DMS 273 treated with DMSO at 0.1 percent for 48 hours (cell line): ENCODE data around the gene NUTM2B.
"Not testable (repeated sequence)": the region's sequence is repeated elsewhere in the genome, so short reads cannot be mapped to it uniquely, and the experiment has no call there.

Source experiments
- DNase-seq: peaks from one replicate; lab custom pipeline; 2025; lab: John Stamatoyannopoulos, UW

NUTM2B gene

DNA sequence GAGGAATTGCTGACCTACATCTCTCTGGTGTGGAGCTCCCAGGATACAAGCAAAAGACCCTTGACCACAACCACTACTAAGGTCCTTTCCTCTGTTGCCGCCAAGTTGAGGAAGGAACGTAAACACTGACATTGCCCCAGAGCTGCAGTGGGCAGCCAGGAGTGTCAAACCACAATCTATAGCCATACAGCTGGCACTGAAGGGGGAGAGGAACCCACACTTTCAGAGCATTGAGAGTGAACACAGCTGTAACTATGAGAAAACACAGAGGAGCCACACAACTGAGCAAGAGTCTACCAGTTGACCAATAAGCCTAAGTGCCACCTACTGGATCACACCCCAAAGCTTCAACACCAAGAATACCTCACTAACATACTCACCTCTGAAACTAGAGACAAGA is 45.5 kb downstream of the NUTM2B start:
- DNase-seq = not testable (repeated sequence)

DNA sequence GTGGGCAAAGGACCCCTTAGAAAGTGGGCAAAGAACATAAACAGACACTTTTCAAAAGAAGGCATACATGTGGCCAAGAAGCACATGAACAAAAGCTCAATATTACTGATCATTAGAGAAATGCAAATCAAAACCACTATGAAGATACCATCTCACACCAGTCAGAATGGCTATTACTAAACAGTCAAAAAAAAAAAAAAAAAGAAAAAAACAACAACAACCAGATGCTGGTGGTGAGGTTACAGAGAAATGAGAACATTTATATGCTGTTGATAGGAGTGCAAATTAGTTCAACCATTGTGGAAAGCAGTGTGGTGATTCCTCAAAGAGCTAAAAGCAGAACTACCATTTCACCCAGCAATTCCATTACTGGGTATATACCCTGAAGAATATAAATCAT is 50.6 kb downstream of the NUTM2B start:
- not testable (repeated sequence) for DNase-seq

DNA sequence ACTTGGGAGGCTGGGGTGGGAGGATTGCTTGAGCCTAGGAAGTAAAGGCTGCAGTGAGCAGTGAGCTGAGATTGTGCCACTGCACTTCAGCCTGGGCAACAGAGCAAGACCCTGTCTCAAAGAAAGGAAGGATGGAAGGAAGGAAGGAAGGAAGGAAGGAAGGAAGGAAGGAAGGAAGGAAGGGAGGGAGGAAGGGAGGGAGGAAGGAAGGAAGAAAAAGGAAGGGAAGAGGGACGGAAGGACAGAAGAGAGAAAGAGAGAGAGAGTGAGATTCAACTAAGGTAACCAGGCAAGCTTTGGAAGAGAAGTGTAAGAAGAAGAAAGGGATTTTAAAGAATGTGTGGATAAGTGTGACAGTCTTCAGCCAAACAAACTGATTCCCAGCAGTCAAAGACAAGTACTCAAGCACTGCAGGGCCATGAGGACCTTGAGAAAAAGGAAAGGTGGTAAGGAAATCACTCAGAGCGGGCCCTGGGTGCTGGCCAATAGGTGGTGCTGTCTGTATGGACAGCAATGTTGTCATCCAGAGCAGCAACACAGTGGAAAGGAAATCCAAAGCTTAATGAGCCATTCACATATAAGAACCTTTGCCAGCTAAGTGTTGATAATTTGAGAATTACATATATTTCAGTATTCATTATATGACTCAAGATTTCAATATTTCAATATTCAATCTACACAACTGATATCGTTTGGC is 55.4 kb downstream of the NUTM2B start:
- not testable (repeated sequence) for DNase-seq
